Spleen (tissue), 11 donors: ENCODE data around the gene CFAP161. TPM values are rescaled to one million over a fixed set of nuclear protein-coding genes. Genes with fewer than 3 reads are reported as not detected.

ENCODE experiments used
- DNase-seq: peaks from one replicate; pipeline ENCODE4 v3.0.0-alpha.2; 2020
- H3K27ac ChIP-seq, 8 donors: fragments of 200-600 bp; sonication (generic) in 7 of 8; 1 replicate in 4 of 8; 2 replicates in 4 of 8; pipeline versions ENCODE4 v1.5.0 to v1.8.0; 2016 to 2021; ENCODE audit warnings: inconsistent platforms in 4 of 8, mild to moderate bottlenecking in 4 of 8, moderate library complexity in 1 of 8
- H3K27me3 ChIP-seq, 7 donors: fragments of 200-600 bp; sonication (generic) in 6 of 7; replicated peaks in 1 of 7; 1 replicate in 4 of 7; 2 replicates in 3 of 7; pipeline versions ENCODE4 v1.5.0 to v1.8.0; 2016 to 2021; ENCODE audit warnings: inconsistent platforms in 3 of 7, mild to moderate bottlenecking in 1 of 7
- H3K36me3 ChIP-seq, 6 donors: fragments of 200-600 bp; sonication (generic) in 5 of 6; 1 replicate in 4 of 6; 2 replicates in 2 of 6; pipeline versions ENCODE4 v1.5.0 to v1.8.0; 2016 to 2021; ENCODE audit warnings: inconsistent platforms in 2 of 6
- H3K4me1 ChIP-seq, 6 donors: fragments of 200-600 bp; sonication (generic) in 5 of 6; 1 replicate in 3 of 6; 2 replicates in 3 of 6; pipeline versions ENCODE4 v1.5.0 to v1.8.0; 2016 to 2021; ENCODE audit warnings: inconsistent platforms in 3 of 6
- H3K4me3 ChIP-seq, 8 donors: fragments of 200-600 bp; sonication (generic) in 7 of 8; 1 replicate in 4 of 8; 2 replicates in 4 of 8; pipeline versions ENCODE4 v1.5.0 to v1.8.0; 2016 to 2021; ENCODE audit warnings: inconsistent platforms in 4 of 8, mild to moderate bottlenecking in 4 of 8, moderate library complexity in 2 of 8
- H3K9me3 ChIP-seq, 8 donors: fragments of 200-600 bp; sonication (generic) in 7 of 8; 1 replicate in 4 of 8; 2 replicates in 4 of 8; pipeline versions ENCODE4 v1.5.0 to v1.8.0; 2016 to 2021; ENCODE audit warnings: inconsistent platforms in 4 of 8
- POLR2A ChIP-seq, 3 donors: fragments of 450-650 bp; IDR thresholded peaks; one replicate each; pipeline ENCODE4 v1.5.1; 2017; ENCODE audit warnings: antibody characterized with exemption in 3 of 3, mild to moderate bottlenecking in 1 of 3
- POLR2AphosphoS5 ChIP-seq, 3 donors: sonication (generic); formaldehyde crosslinking; IDR thresholded peaks; one replicate each; pipeline ENCODE4 v1.5.1; 2017; ENCODE audit warnings: antibody characterized with exemption in 3 of 3
- WGBS, 5 donors: extraction: QIAGEN DNeasy Blood & Tissue Kit in 3 of 5; methylation state at CpG; one replicate each; pipeline versions ENCODE4 v1.1.5 to v1.1.7; 2013 to 2018; 5-methylcytosine and 5-hydroxymethylcytosine counted together
- intact Hi-C: fragments of 100-400 bp; cut with DNase I; formaldehyde crosslinking; loops from one replicate; pipeline ENCODE4 v1.15.0; 2023; ENCODE audit warnings: low total_unique reads
- polyA plus RNA-seq, 3 donors: library from polyadenylated mRNA; stranded (reverse); fragments of 200-250 nt; gene quantifications; one replicate each; pipeline ENCODE4 v1.2.1, GENCODE V29; 2013
- total RNA-seq, 7 donors: library from RNA; depleted of rRNA in 3 of 7; stranded (reverse); fragments of >200 nt in 3 of 7; fragmentation: NEBNext Ultra II Directional in 4 of 7; extraction: Animal tissue kit (Norgen Biotek cat#: 25700) in 4 of 7; gene quantifications; one replicate each; pipeline versions ENCODE4 v1.1.0 to v1.2.1, GENCODE V29; 2016 to 2021
- TF ChIP-seq, protein P1 (sequence below), 11 experiments: fragments of 200-600 bp in 7 of 11; fragments of 450-650 bp in 4 of 11; sonication (generic) in 4 of 11; IDR thresholded peaks in 8 of 11; conservative IDR thresholded peaks in 3 of 11; 1 replicate in 7 of 11; 2 replicates in 4 of 11; pipeline versions ENCODE4 v1.4.0 to v1.8.0; 2016 to 2021; ENCODE audit warnings: antibody characterized with exemption in 11 of 11, inconsistent platforms in 4 of 11, mild to moderate bottlenecking in 1 of 11
- donor health status: healthy with polysubstance abuse.
- donor health status: DM: no; HTN: no; CAD: no; lungs with moderate emphysema.
- donor health status: DM: no; HTN: no; CAD: no.
- donor health status: Bipolar disorder and iron deficiency.
- donor health status: healthy.
- donor health status: DM: no; HTN: no; CAD: no.
- donor health status: DM: yes; HTN: yes; CAD: no.

Gene CFAP161
- total and polyA plus RNA-seq, 10 donors: 0.06 to 2.0 (median 0.48) TPM; not detected in 3

DNA sequence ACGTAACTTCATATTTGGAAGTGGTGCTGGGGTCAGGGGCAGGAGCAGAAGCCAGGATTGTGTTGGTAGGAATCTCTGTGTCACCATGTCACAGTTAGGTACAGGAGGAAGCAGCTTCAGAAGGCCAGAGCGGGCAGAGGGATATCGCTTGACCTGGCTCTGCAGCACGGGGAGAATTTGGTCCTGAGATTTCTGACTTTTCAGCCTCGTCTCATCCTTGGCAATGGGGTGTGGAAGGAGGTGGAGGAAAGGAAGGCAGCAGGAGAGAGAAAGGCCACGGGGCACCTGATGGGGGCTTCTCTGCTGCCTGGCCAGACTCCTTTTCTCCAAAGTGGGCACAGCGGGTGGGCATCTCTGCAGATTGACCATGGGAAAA is 63.2 kb downstream of the CFAP161 start:
- intact Hi-C loops: no loop called here
- WGBS, 5 donors: 79 to 91% (median 85%) methylated on average over 7 of the region's 7 CpGs
- H3K27ac ChIP-seq: no peak overlapping the region

DNA sequence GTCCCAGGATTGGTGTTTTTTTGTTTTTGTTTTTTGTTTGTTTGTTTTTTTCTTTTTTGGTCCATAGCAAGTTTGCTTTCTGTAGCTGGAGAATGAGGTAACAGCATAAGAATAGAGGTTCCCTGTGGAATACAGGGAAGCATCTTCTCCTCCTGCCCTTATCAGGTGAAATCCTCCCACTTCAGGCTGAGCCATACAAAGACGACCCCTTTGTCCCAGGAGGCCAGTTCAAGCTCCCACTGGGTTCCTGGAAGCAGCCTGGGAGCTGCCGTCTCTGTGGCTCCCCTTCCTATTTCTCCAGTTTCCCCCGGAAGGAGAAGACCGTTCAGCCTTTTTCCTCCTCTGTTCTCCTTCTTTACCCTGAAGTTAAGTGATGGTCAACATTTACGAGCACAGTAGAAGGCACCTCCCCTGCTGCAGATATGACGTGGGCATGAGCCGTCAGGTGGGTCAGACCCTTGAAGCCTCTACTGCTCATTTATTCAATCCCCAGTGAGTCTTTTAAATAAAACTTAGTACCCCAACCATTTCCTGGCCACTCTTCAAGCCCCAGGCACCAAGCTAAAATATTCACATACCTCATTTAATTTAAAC is 63.7 kb downstream of the CFAP161 start:
- TF ChIP-seq, protein P1, sequence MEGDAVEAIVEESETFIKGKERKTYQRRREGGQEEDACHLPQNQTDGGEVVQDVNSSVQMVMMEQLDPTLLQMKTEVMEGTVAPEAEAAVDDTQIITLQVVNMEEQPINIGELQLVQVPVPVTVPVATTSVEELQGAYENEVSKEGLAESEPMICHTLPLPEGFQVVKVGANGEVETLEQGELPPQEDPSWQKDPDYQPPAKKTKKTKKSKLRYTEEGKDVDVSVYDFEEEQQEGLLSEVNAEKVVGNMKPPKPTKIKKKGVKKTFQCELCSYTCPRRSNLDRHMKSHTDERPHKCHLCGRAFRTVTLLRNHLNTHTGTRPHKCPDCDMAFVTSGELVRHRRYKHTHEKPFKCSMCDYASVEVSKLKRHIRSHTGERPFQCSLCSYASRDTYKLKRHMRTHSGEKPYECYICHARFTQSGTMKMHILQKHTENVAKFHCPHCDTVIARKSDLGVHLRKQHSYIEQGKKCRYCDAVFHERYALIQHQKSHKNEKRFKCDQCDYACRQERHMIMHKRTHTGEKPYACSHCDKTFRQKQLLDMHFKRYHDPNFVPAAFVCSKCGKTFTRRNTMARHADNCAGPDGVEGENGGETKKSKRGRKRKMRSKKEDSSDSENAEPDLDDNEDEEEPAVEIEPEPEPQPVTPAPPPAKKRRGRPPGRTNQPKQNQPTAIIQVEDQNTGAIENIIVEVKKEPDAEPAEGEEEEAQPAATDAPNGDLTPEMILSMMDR (IDR thresholded peaks at IDR 0.05 in 8 of 11, conservative IDR thresholded peaks at IDR 0.05 in 3 of 11): no peak
- no peak for TF ChIP-seq POLR2AphosphoS5 (IDR thresholded peaks at IDR 0.05)
- TF ChIP-seq POLR2A (IDR thresholded peaks at IDR 0.05): no peak
- Histone ChIP-seq H3K27ac (no peak overlapping the region), H3K4me1 (no peaks in the 10 kb centered on the region), H3K4me3 (no peak overlapping the region), H3K36me3 (no peaks in the 10 kb centered on the region), H3K27me3 (no peaks in the 10 kb centered on the region), H3K9me3 (no peaks in the 10 kb centered on the region)
- DNase-seq: no peak
- 70 to 80% (median 76%) methylated on average over 7 of the region's 7 CpGs for WGBS, 5 donors
- intact Hi-C loops: no loop called here

More for the DNA sequence above, 63.2 kb downstream of the CFAP161 start:
- no peak for TF ChIP-seq POLR2AphosphoS5 (IDR thresholded peaks at IDR 0.05)
- TF ChIP-seq POLR2A (IDR thresholded peaks at IDR 0.05): no peak
- TF ChIP-seq, protein P1 (IDR thresholded peaks at IDR 0.05 in 8 of 11, conservative IDR thresholded peaks at IDR 0.05 in 3 of 11): no peak
- Histone ChIP-seq H3K27me3 (no peaks in the 10 kb centered on the region), H3K36me3 (no peaks in the 10 kb centered on the region), H3K4me1 (no peaks in the 10 kb centered on the region), H3K4me3 (no peak overlapping the region), H3K9me3 (no peaks in the 10 kb centered on the region)
- no peak for DNase-seq

Other genes starting within 250 kb of the CFAP161 start
- gene MESD, start 144.5 kb upstream of the CFAP161 start, total RNA-seq: 10 to 100 TPM; 25.4 to 39.8 (median 29.1) TPM
- gene MESD, start 144.5 kb upstream of the CFAP161 start, polyA plus RNA-seq: 10 to 100 TPM in 2 of 3 donors, 1 to 10 TPM in 1; 8.5 to 13.1 (median 10.3) TPM
- 10 to 100 TPM; 22.7 to 53.3 (median 32.3) TPM for gene TLNRD1, start 133.3 kb upstream of the CFAP161 start, total RNA-seq
- gene TLNRD1, start 133.3 kb upstream of the CFAP161 start, polyA plus RNA-seq: 10 to 100 TPM in 1 of 3 donors, 1 to 10 TPM in 2; 6.2 to 14.1 (median 8.1) TPM
- 100 to 1,000 TPM; 126 to 159 (median 130) TPM for gene IL16, start 62.6 kb downstream of the CFAP161 start, total RNA-seq
- 100 to 1,000 TPM in 2 of 3 donors, 10 to 100 TPM in 1; 93.9 to 114 (median 114) TPM for gene IL16, start 62.6 kb downstream of the CFAP161 start, polyA plus RNA-seq
- gene STARD5, start 189.9 kb downstream of the CFAP161 start, total RNA-seq: 10 to 100 TPM in 6 of 7 donors, 1 to 10 TPM in 1; 6.4 to 18.9 (median 11.6) TPM
- 10 to 100 TPM in 1 of 3 donors, 1 to 10 TPM in 2; 7.7 to 10.4 (median 9.0) TPM for gene STARD5, start 189.9 kb downstream of the CFAP161 start, polyA plus RNA-seq
- not detected for gene TMC3, start 239.9 kb downstream of the CFAP161 start, total RNA-seq
- gene TMC3, start 239.9 kb downstream of the CFAP161 start, polyA plus RNA-seq: not detected